Naive thymus-derived CD4-positive, alpha-beta T cell (primary cell): ENCODE measurements around the gene ATF2. TPM values are rescaled to one million over a fixed set of nuclear protein-coding genes. Genes with fewer than 3 reads are reported as not detected.

Experiments used
- ATAC-seq: fragments of 150-1000 bp; cut with Tn5 transposase; 2 replicates; pipeline ENCODE4 v1.10.0; 2021; ENCODE audit warnings: mild to moderate bottlenecking, moderate library complexity
- CTCF ChIA-PET: fragments of 350-600 bp; sonication (Branson Sonifier 250); formaldehyde crosslinking; loops from one replicate; lab custom pipeline; 2021; ENCODE audit warnings: antibody characterized with exemption; lab: Charles Lee
- POLR2A ChIA-PET: fragments of 350-600 bp; sonication (Branson Sonifier 250); formaldehyde crosslinking; loops from one replicate; lab custom pipeline; 2021; ENCODE audit warnings: antibody characterized with exemption, inconsistent platforms; lab: Charles Lee
- DNase-seq, 9 donors: peaks; one replicate each; pipeline versions ENCODE4 v3.0.0 to v3.0.0-alpha.2; 2020 to 2022; ENCODE audit warnings: mixed read lengths in 1 of 9
- H3K27ac ChIP-seq: one replicate; pipeline ENCODE4 v1.7.0; 2013; ENCODE audit warnings: mild to moderate bottlenecking, low read depth, low read length, moderate library complexity
- H3K27me3 ChIP-seq, 2 donors: one replicate each; pipeline ENCODE4 v1.7.0; 2013; ENCODE audit warnings: low read length in 2 of 2, mild to moderate bottlenecking in 2 of 2, moderate library complexity in 2 of 2; ENCODE audit not compliant: control insufficient read depth in 2 of 2, insufficient read depth in 2 of 2
- H3K36me3 ChIP-seq, 3 experiments: 1 replicate in 2 of 3; 2 replicates in 1 of 3; pipeline ENCODE4 v1.7.0; 2013; ENCODE audit warnings: low read length in 3 of 3, mild to moderate bottlenecking in 3 of 3, moderate library complexity in 1 of 3; ENCODE audit not compliant: insufficient read depth in 3 of 3, control insufficient read depth in 2 of 3
- H3K4me1 ChIP-seq, 2 donors: one replicate each; pipeline ENCODE4 v1.7.0; 2013; ENCODE audit warnings: low read length in 2 of 2, mild to moderate bottlenecking in 2 of 2, moderate library complexity in 1 of 2; ENCODE audit not compliant: control insufficient read depth in 2 of 2, insufficient read depth in 2 of 2
- H3K4me3 ChIP-seq: 2 replicates; pipeline ENCODE4 v1.7.0; 2013; ENCODE audit warnings: mild to moderate bottlenecking, low read length
- H3K9me3 ChIP-seq, 3 experiments: 1 replicate in 2 of 3; 2 replicates in 1 of 3; pipeline ENCODE4 v1.7.0; 2013; ENCODE audit warnings: low read length in 3 of 3; ENCODE audit not compliant: control insufficient read depth in 2 of 3
- H3K27ac Mint-ChIP-seq, 9 donors: one replicate each; pipeline ENCODE4 v1.8.0; 2020 to 2022; ENCODE audit warnings: mixed read lengths in 9 of 9, mild to moderate bottlenecking in 8 of 9, moderate library complexity in 5 of 9, inconsistent platforms in 2 of 9
- H3K27me3 Mint-ChIP-seq, 5 donors: one replicate each; pipeline ENCODE4 v1.8.0; 2021 to 2022; ENCODE audit warnings: mixed read lengths in 5 of 5, mild to moderate bottlenecking in 1 of 5
- H3K36me3 Mint-ChIP-seq, 5 donors: one replicate each; pipeline ENCODE4 v1.8.0; 2020 to 2022; ENCODE audit warnings: mixed read lengths in 5 of 5, mild to moderate bottlenecking in 3 of 5, inconsistent platforms in 1 of 5
- H3K4me1 Mint-ChIP-seq, 7 donors: one replicate each; pipeline ENCODE4 v1.8.0; 2020 to 2022; ENCODE audit warnings: mixed read lengths in 7 of 7, mild to moderate bottlenecking in 3 of 7, inconsistent platforms in 1 of 7
- H3K4me3 Mint-ChIP-seq, 10 donors: one replicate each; pipeline ENCODE4 v1.8.0; 2020 to 2022; ENCODE audit warnings: mild to moderate bottlenecking in 10 of 10, mixed read lengths in 10 of 10, moderate library complexity in 6 of 10, inconsistent platforms in 2 of 10
- H3K9me3 Mint-ChIP-seq, 11 donors: one replicate each; pipeline ENCODE4 v1.8.0; 2020 to 2022; ENCODE audit warnings: mixed read lengths in 11 of 11, mild to moderate bottlenecking in 4 of 11, inconsistent platforms in 1 of 11, moderate library complexity in 1 of 11
- intact Hi-C, 2 donors: fragments of 100-400 bp; cut with micrococcal nuclease; formaldehyde crosslinking; loops; one replicate each; pipeline ENCODE4 v1.15.1; 2023
- microRNA-seq: library from miRNA; unstranded; fragments of <30 nt; microRNA quantifications from one replicate; pipeline ENCODE4 v1.2.0, GENCODE V29; 2022; ENCODE audit warnings: borderline microRNAs expressed
- polyA plus RNA-seq, 2 donors: library from polyadenylated mRNA; unstranded; fragments of 300-500 nt; fragmentation: Illumina TruSeq; gene quantifications; one replicate each; pipeline ENCODE4 v1.2.3, GENCODE V29; 2021
- total RNA-seq, 6 experiments: library from RNA in 5 of 6; stranded (reverse) in 5 of 6; gene quantifications; 1 replicate in 5 of 6; 2 replicates in 1 of 6; pipeline ENCODE4 v1.2.3 and lab custom pipeline; 2021 to 2026

ATF2 gene
- total and polyA plus RNA-seq, 7 experiments from 2014 or later: 29.6 to 67.2 (median 58.7) TPM

- peaks cover 0 to 17% (median 0%) of the 10 kb centered on the region in 5 donors for H3K27me3 Mint-ChIP-seq
- Histone ChIP-seq H3K27me3 (no peaks in the 10 kb centered on the region), H3K9me3 (no peaks in the 10 kb centered on the region), H3K27ac (no peak overlapping the region), H3K36me3 (no peaks in the 10 kb centered on the region), H3K4me1 (no peaks in the 10 kb centered on the region), H3K4me3 (no peak overlapping the region)
- H3K4me3 Mint-ChIP-seq: no peak overlapping the region
- H3K36me3 Mint-ChIP-seq: peaks cover 0 to 5% (median 0%) of the 10 kb centered on the region in 5 donors
- no peak overlapping the region for H3K27ac Mint-ChIP-seq
- POLR2A ChIA-PET: no interaction called here
- H3K4me1 Mint-ChIP-seq: no peaks in the 10 kb centered on the region
- intact Hi-C loops: no loop called here
- ATAC-seq: no peak
- CTCF ChIA-PET: interaction anchor here (0.6 to 0.7 kb wide), 2 partner anchors 9 to 40 kb away, joined by 3 to 4 read pairs; no protein-coding TSS in a partner anchor
- no peaks in the 10 kb centered on the region for H3K9me3 Mint-ChIP-seq
- DNase-seq: no peak
Observed at GRCh38 chr2:175025946-175026345, 142.1 kb downstream of the ATF2 start.

GRCh38 chr2:175025233-175025632, 142.8 kb downstream of the ATF2 start:
- ChIA-PET POLR2A (no interaction called here), CTCF (interaction anchor here (0.6 kb wide), 1 partner anchor 10 kb away, joined by 3 read pairs; no protein-coding TSS in a partner anchor)
- Histone ChIP-seq H3K36me3 (no peaks in the 10 kb centered on the region), H3K9me3 (no peaks in the 10 kb centered on the region), H3K4me3 (no peak overlapping the region), H3K27ac (no peak overlapping the region), H3K27me3 (no peaks in the 10 kb centered on the region), H3K4me1 (no peaks in the 10 kb centered on the region)
- no peak for ATAC-seq
- intact Hi-C loops: no loop called here
- Mint-ChIP-seq H3K4me1 (no peaks in the 10 kb centered on the region), H3K27ac (no peak overlapping the region), H3K4me3 (no peak overlapping the region), H3K9me3 (no peaks in the 10 kb centered on the region), H3K27me3 (peaks cover 0 to 19% (median 0%) of the 10 kb centered on the region in 5 donors), H3K36me3 (peaks cover 0 to 5% (median 0%) of the 10 kb centered on the region in 5 donors)
- no peak for DNase-seq

GRCh38 chr2:175022923-175023322, 145.1 kb downstream of the ATF2 start:
- ChIA-PET POLR2A (no interaction called here), CTCF (no interaction called here)
- H3K27me3 ChIP-seq: no peaks in the 10 kb centered on the region
- Mint-ChIP-seq H3K9me3 (no peaks in the 10 kb centered on the region), H3K4me3 (no peak overlapping the region), H3K4me1 (no peaks in the 10 kb centered on the region), H3K27me3 (peaks cover 0 to 21% (median 4%) of the 10 kb centered on the region in 5 donors), H3K36me3 (peaks cover 0 to 5% (median 0%) of the 10 kb centered on the region in 5 donors), H3K27ac (no peak overlapping the region)
- intact Hi-C loops: no loop called here
- ATAC-seq (no peak), DNase-seq (no peak)
- H3K4me3 ChIP-seq: no peak overlapping the region
- H3K27ac ChIP-seq: no peak overlapping the region
- no peaks in the 10 kb centered on the region for H3K9me3 ChIP-seq
- H3K4me1 ChIP-seq: no peaks in the 10 kb centered on the region
- H3K36me3 ChIP-seq: no peaks in the 10 kb centered on the region

Small RNA genes lying within 50 kb of the gene (microRNA-seq; reads per million reads assigned to microRNA genes)
- gene MIR933: not detected

Other genes starting within 250 kb of the ATF2 start
- 1 to 10 TPM in 4 of 5 experiments, under 1 TPM in 1; 0.81 to 3.5 (median 2.3) TPM for gene CHN1, start 162.8 kb downstream of the ATF2 start, total RNA-seq
- 1 to 10 TPM; 1.1 to 1.3 TPM for gene CHN1, start 162.8 kb downstream of the ATF2 start, polyA plus RNA-seq
- 100 to 1,000 TPM in 1 of 5 experiments, 10 to 100 TPM in 4; 70.3 to 220 (median 77.6) TPM for gene ATP5MC3, start 13.5 kb upstream of the ATF2 start, total RNA-seq
- gene ATP5MC3, start 13.5 kb upstream of the ATF2 start, polyA plus RNA-seq: 100 to 1,000 TPM; 342 to 441 TPM